GM23248 (cell line): ENCODE data around the gene HSPA12B. TPM values are rescaled to one million over a fixed set of nuclear protein-coding genes. Genes with fewer than 3 reads are reported as not detected.

Experiments used
- DNase-seq: peaks from one replicate; pipeline ENCODE4 v3.0.0-alpha.2; 2015
- H2AFZ ChIP-seq: fragments of 200-600 bp; sonication (generic); 2 replicates; pipeline ENCODE4 v1.6.1; 2016; ENCODE audit warnings: antibody characterized with exemption
- H3F3A ChIP-seq: fragments of 200-600 bp; sonication (generic); 2 replicates; pipeline ENCODE4 v1.6.1; 2016; ENCODE audit warnings: mild to moderate bottlenecking, antibody characterized with exemption, mixed run types; ENCODE audit not compliant: insufficient read depth
- H3K27ac ChIP-seq: fragments of 200-600 bp; sonication (generic); 2 replicates; pipeline ENCODE4 v1.5.1; 2016; ENCODE audit warnings: mild to moderate bottlenecking
- H3K27me3 ChIP-seq: fragments of 200-600 bp; sonication (generic); replicated peaks from 2 replicates; pipeline ENCODE4 v1.6.1; 2016; ENCODE audit warnings: mild to moderate bottlenecking; ENCODE audit not compliant: insufficient read depth
- H3K36me3 ChIP-seq: fragments of 200-600 bp; sonication (generic); 2 replicates; pipeline ENCODE4 v1.6.1; 2016; ENCODE audit warnings: low read depth, mild to moderate bottlenecking
- H3K4me1 ChIP-seq: fragments of 200-600 bp; sonication (generic); 2 replicates; pipeline ENCODE4 v1.6.1; 2016; ENCODE audit warnings: mild to moderate bottlenecking; ENCODE audit not compliant: insufficient read depth
- H3K4me2 ChIP-seq: fragments of 200-600 bp; sonication (generic); one replicate; pipeline ENCODE4 v1.6.1; 2016; ENCODE audit warnings: mild to moderate bottlenecking; ENCODE audit not compliant: unreplicated experiment
- H3K4me3 ChIP-seq: fragments of 200-600 bp; sonication (generic); 2 replicates; pipeline ENCODE4 v1.5.1; 2016; ENCODE audit warnings: mild to moderate bottlenecking
- H3K79me2 ChIP-seq: fragments of 200-600 bp; sonication (generic); 2 replicates; pipeline ENCODE4 v1.6.1; 2016; ENCODE audit warnings: mild to moderate bottlenecking; ENCODE audit not compliant: insufficient read depth
- H3K9ac ChIP-seq: fragments of 200-600 bp; sonication (generic); 2 replicates; pipeline ENCODE4 v1.6.1; 2016; ENCODE audit warnings: mild to moderate bottlenecking
- H3K9me2 ChIP-seq: fragments of 200-600 bp; sonication (generic); 2 replicates; pipeline ENCODE4 v1.6.1; 2016; ENCODE audit warnings: mixed run types, mild to moderate bottlenecking, moderate library complexity; ENCODE audit not compliant: insufficient read depth
- H3K9me3 ChIP-seq: fragments of 200-600 bp; sonication (generic); one replicate; pipeline ENCODE4 v1.6.1; 2017; ENCODE audit warnings: low read depth
- H4K20me1 ChIP-seq: fragments of 200-600 bp; sonication (generic); 2 replicates; pipeline ENCODE4 v1.6.0; 2016; ENCODE audit not compliant: insufficient read depth
- EZH2 ChIP-seq: fragments of 200-600 bp; sonication (generic); IDR thresholded peaks from 2 replicates; pipeline ENCODE4 v1.6.1; 2018; ENCODE audit warnings: antibody characterized with exemption, mild to moderate bottlenecking; ENCODE audit not compliant: insufficient read depth, poor library complexity, severe bottlenecking
- EZH2phosphoT487 ChIP-seq: fragments of 200-600 bp; sonication (generic); IDR thresholded peaks from 2 replicates; pipeline ENCODE4 v1.6.1; 2018; ENCODE audit warnings: antibody characterized with exemption, moderate library complexity, mild to moderate bottlenecking, low read depth; ENCODE audit not compliant: insufficient read depth
- WGBS, 2 experiments: methylation state at CpG; one replicate each; pipeline ENCODE4 v1.1.6; 2015 to 2017; ENCODE audit warnings: low lambda C conversion rate in 2 of 2, low coverage in 1 of 2; ENCODE audit errors: missing lambda C conversion rate in 2 of 2; 5-methylcytosine and 5-hydroxymethylcytosine counted together
- in situ Hi-C: fragments of 300-500 bp; cut with MboI; formaldehyde crosslinking; loops from 2 replicates; pipeline ENCODE4 v1.15.0; 2020
- polyA plus RNA-seq: library from polyadenylated mRNA; unstranded; fragments of >200 nt; fragmentation: Nextera tagmentation; extraction: Ambion mirVana; gene quantifications from 2 replicates; pipeline ENCODE4 v1.2.1, GENCODE V29; 2016
- total RNA-seq: library from RNA; depleted of rRNA; stranded (reverse); fragments of >200 nt; shearing (Covaris generic); gene quantifications from 2 replicates; pipeline ENCODE4 v1.2.3, GENCODE V29; 2014

Gene HSPA12B
- total and polyA plus RNA-seq, 2 experiments from 2014 or later, result 0.11 TPM; not detected in 1

- in situ Hi-C loops, result no loop called here
- Histone ChIP-seq H3K27me3 (no peaks in the 10 kb centered on the region), H3F3A (peaks cover 5% of the 10 kb centered on the region; the same call in 1 of the 2 replicates), H3K9ac (no peak overlapping the region), H3K9me2 (no peaks in the 10 kb centered on the region), H3K4me1 (no peaks in the 10 kb centered on the region; the same call in 1 of the 2 replicates), H4K20me1 (no peaks in the 10 kb centered on the region), H3K4me2 (no peak overlapping the region), H2AFZ (no peak overlapping the region), H3K4me3 (no peak overlapping the region), H3K79me2 (no peaks in the 10 kb centered on the region), H3K9me3 (no peaks in the 10 kb centered on the region), H3K27ac (no peak overlapping the region), H3K36me3 (no peaks in the 10 kb centered on the region)
- TF ChIP-seq EZH2, result no peak
- TF ChIP-seq EZH2phosphoT487, result no peak
- 85 to 87% methylated on average over 27 to 31 of the region's 31 CpGs for WGBS, 2 experiments
- DNase-seq, result no peak
These were observed 26.3 kb upstream of the HSPA12B start for GRCh38 chr20:3705970-3706739.

- no peak overlapping the region for H3K27ac ChIP-seq
- H3K79me2 ChIP-seq, result no peaks in the 10 kb centered on the region
- no peak overlapping the region for H3K4me2 ChIP-seq
- WGBS, 2 experiments, result 60 to 62% methylated on average over 9 to 10 of the region's 10 CpGs
- TF ChIP-seq EZH2 (no peak), EZH2phosphoT487 (no peak)
- no peaks in the 10 kb centered on the region for H3K36me3 ChIP-seq
- no peak overlapping the region for H2AFZ ChIP-seq
- in situ Hi-C loops, result no loop called here
- H4K20me1 ChIP-seq, result no peaks in the 10 kb centered on the region
- H3K9me3 ChIP-seq, result no peaks in the 10 kb centered on the region
- peaks cover 5% of the 10 kb centered on the region; the same call in 1 of the 2 replicates for H3F3A ChIP-seq
- no peaks in the 10 kb centered on the region for H3K27me3 ChIP-seq
- no peaks in the 10 kb centered on the region for H3K9me2 ChIP-seq
- H3K9ac ChIP-seq, result no peak overlapping the region
- DNase-seq, result peak; percentile 81
- no peaks in the 10 kb centered on the region; the same call in 1 of the 2 replicates for H3K4me1 ChIP-seq
- no peak overlapping the region for H3K4me3 ChIP-seq
These were observed 25.5 kb upstream of the HSPA12B start for GRCh38 chr20:3706774-3707507.

- H3K9ac ChIP-seq, result no peak overlapping the region
- no peaks in the 10 kb centered on the region for H3K79me2 ChIP-seq
- no peak overlapping the region for H2AFZ ChIP-seq
- H3K27me3 ChIP-seq, result no peaks in the 10 kb centered on the region
- H3K9me3 ChIP-seq, result no peaks in the 10 kb centered on the region
- H3K4me2 ChIP-seq, result no peak overlapping the region
- no peaks in the 10 kb centered on the region for H3K9me2 ChIP-seq
- H3K36me3 ChIP-seq, result no peaks in the 10 kb centered on the region
- in situ Hi-C loops, result no loop called here
- peaks cover 5% of the 10 kb centered on the region; the same call in 1 of the 2 replicates for H3F3A ChIP-seq
- DNase-seq, result no peak
- TF ChIP-seq EZH2, result no peak
- no peak for TF ChIP-seq EZH2phosphoT487
- WGBS, 2 experiments, result 77 to 83% methylated on average over 3 of the region's 3 CpGs
- no peaks in the 10 kb centered on the region for H4K20me1 ChIP-seq
- no peak overlapping the region for H3K4me3 ChIP-seq
- no peak overlapping the region for H3K27ac ChIP-seq
- H3K4me1 ChIP-seq, result no peaks in the 10 kb centered on the region; the same call in 1 of the 2 replicates
These were observed 25.0 kb upstream of the HSPA12B start for GRCh38 chr20:3707508-3707899.

GRCh38 chr20:3710011-3710466, 22.4 kb upstream of the HSPA12B start:
- Histone ChIP-seq H3K4me2 (no peak overlapping the region), H3K27ac (no peak overlapping the region), H3F3A (peaks cover 5% of the 10 kb centered on the region; the same call in 1 of the 2 replicates), H3K4me1 (no peaks in the 10 kb centered on the region; the same call in 1 of the 2 replicates), H3K27me3 (no peaks in the 10 kb centered on the region), H2AFZ (no peak overlapping the region), H3K9me3 (no peaks in the 10 kb centered on the region), H4K20me1 (no peaks in the 10 kb centered on the region), H3K4me3 (no peak overlapping the region), H3K79me2 (no peaks in the 10 kb centered on the region), H3K9me2 (no peaks in the 10 kb centered on the region), H3K9ac (no peak overlapping the region), H3K36me3 (no peaks in the 10 kb centered on the region)
- TF ChIP-seq EZH2phosphoT487, result no peak
- no peak for TF ChIP-seq EZH2
- WGBS, 2 experiments, result 59 to 61% methylated on average over 6 of the region's 6 CpGs
- in situ Hi-C loops, result no loop called here
- no peak for DNase-seq
